DND-41 (cell line): Measurements from ENCODE around the gene HOXA3.

Experiments used
- EZH2 ChIP-seq: IDR thresholded peaks from 3 replicates; pipeline ENCODE4 v1.6.1; 2012; ENCODE audit warnings: borderline replicate concordance, low read depth, mild to moderate bottlenecking, moderate library complexity, low read length, inconsistent platforms; ENCODE audit not compliant: severe bottlenecking
- TF ChIP-seq, protein P1 (sequence below): IDR thresholded peaks from 2 replicates; pipeline ENCODE4 v1.5.1; 2012; ENCODE audit warnings: borderline replicate concordance, low read length, moderate library complexity, mild to moderate bottlenecking; ENCODE audit not compliant: poor library complexity, severe bottlenecking; ENCODE audit errors: extremely low read depth

DNA sequence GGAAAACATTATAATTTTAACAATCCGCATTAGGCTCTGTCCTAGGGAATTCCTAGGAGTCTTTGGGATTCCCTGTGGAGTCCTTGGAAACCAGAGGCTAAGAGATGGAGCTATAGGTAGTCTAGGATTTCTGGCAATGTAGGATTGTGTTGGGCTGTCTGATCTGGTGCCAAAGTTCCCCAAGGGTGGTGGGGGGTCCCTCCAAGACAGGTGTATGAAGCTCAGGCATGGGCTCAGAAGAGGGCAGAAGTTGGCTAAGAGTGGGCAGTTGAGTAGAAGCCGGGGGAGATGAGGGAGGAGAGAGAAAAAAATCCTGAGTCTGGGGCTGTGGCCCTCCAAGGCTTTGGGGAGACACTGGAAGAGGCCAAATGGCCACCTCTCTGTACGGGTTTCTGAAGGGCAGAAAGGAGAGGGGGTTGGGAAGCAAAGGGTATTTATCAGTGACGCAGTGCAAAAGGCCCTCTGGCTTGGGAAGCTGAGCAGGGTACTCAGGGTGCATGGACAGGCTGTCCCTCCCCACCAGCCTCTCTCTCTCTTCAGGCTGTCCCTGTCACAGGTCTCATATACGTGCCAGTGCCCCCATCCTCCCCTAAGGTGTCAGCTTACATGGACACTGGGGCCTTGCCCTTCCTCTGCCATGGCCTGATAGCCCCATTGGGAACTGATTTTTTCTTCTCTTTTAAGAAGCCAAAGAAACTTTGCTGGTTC lies 5.7 kb downstream of the HOXA3 start:
- TF ChIP-seq, protein P1, sequence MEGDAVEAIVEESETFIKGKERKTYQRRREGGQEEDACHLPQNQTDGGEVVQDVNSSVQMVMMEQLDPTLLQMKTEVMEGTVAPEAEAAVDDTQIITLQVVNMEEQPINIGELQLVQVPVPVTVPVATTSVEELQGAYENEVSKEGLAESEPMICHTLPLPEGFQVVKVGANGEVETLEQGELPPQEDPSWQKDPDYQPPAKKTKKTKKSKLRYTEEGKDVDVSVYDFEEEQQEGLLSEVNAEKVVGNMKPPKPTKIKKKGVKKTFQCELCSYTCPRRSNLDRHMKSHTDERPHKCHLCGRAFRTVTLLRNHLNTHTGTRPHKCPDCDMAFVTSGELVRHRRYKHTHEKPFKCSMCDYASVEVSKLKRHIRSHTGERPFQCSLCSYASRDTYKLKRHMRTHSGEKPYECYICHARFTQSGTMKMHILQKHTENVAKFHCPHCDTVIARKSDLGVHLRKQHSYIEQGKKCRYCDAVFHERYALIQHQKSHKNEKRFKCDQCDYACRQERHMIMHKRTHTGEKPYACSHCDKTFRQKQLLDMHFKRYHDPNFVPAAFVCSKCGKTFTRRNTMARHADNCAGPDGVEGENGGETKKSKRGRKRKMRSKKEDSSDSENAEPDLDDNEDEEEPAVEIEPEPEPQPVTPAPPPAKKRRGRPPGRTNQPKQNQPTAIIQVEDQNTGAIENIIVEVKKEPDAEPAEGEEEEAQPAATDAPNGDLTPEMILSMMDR: no peak
- no peak for TF ChIP-seq EZH2
